CD4-positive, alpha-beta memory T cell (primary cell): ENCODE measurements around the gene CNTN4. TPM values are rescaled to one million over a fixed set of nuclear protein-coding genes. Genes with fewer than 3 reads are reported as not detected.

Experiments used
- CTCF ChIA-PET: fragments of 350-600 bp; sonication (Branson Sonifier 250); formaldehyde crosslinking; loops from one replicate; lab custom pipeline; 2021; ENCODE audit warnings: inconsistent platforms; ENCODE audit not compliant: partially characterized antibody; lab: Charles Lee
- POLR2A ChIA-PET: fragments of 350-600 bp; sonication (Branson Sonifier 250); formaldehyde crosslinking; loops from one replicate; lab custom pipeline; 2021; ENCODE audit not compliant: partially characterized antibody; lab: Charles Lee
- DNase-seq, 5 donors: peaks; one replicate each; pipeline versions ENCODE4 v3.0.0 to v3.0.0-alpha.2; 2020 to 2022; ENCODE audit warnings: mixed read lengths in 1 of 5
- H3K27ac ChIP-seq: one replicate; pipeline ENCODE4 v1.7.0; 2013; ENCODE audit warnings: low read depth, low read length
- H3K27me3 ChIP-seq: 2 replicates; pipeline ENCODE4 v1.7.0; 2013; ENCODE audit warnings: mild to moderate bottlenecking, low read length, moderate library complexity; ENCODE audit not compliant: insufficient read depth
- H3K36me3 ChIP-seq: 2 replicates; pipeline ENCODE4 v1.7.0; 2013; ENCODE audit warnings: mild to moderate bottlenecking, low read length, moderate library complexity; ENCODE audit not compliant: insufficient read depth
- H3K4me1 ChIP-seq: 2 replicates; pipeline ENCODE4 v1.7.0; 2013; ENCODE audit warnings: mild to moderate bottlenecking, low read length, moderate library complexity; ENCODE audit not compliant: insufficient read depth
- H3K4me3 ChIP-seq, 2 donors: one replicate each; pipeline ENCODE4 v1.7.0; 2013; ENCODE audit warnings: low read length in 2 of 2, mild to moderate bottlenecking in 1 of 2
- H3K9me3 ChIP-seq, 2 donors: one replicate each; pipeline ENCODE4 v1.7.0; 2013; ENCODE audit warnings: low read length in 2 of 2, control low read depth in 1 of 2; ENCODE audit not compliant: control insufficient read depth in 1 of 2
- H3K27ac Mint-ChIP-seq, 7 donors: one replicate each; pipeline ENCODE4 v1.8.0; 2020 to 2021; ENCODE audit warnings: mixed read lengths in 7 of 7, mild to moderate bottlenecking in 6 of 7, inconsistent platforms in 3 of 7, moderate library complexity in 3 of 7
- H3K27me3 Mint-ChIP-seq, 2 donors: one replicate each; pipeline ENCODE4 v1.8.0; 2020 to 2021; ENCODE audit warnings: mixed read lengths in 2 of 2
- H3K36me3 Mint-ChIP-seq, 2 donors: one replicate each; pipeline ENCODE4 v1.8.0; 2020 to 2021; ENCODE audit warnings: mixed read lengths in 2 of 2, inconsistent platforms in 1 of 2, mild to moderate bottlenecking in 1 of 2
- H3K4me1 Mint-ChIP-seq, 4 donors: one replicate each; pipeline ENCODE4 v1.8.0; 2020 to 2021; ENCODE audit warnings: mixed read lengths in 4 of 4, mild to moderate bottlenecking in 1 of 4
- H3K4me3 Mint-ChIP-seq, 8 donors: one replicate each; pipeline ENCODE4 v1.8.0; 2020 to 2021; ENCODE audit warnings: mixed read lengths in 8 of 8, mild to moderate bottlenecking in 7 of 8, moderate library complexity in 6 of 8, inconsistent platforms in 3 of 8
- H3K9me3 Mint-ChIP-seq, 8 donors: one replicate each; pipeline ENCODE4 v1.8.0; 2020 to 2021; ENCODE audit warnings: mixed read lengths in 8 of 8, mild to moderate bottlenecking in 5 of 8, inconsistent platforms in 3 of 8, moderate library complexity in 1 of 8
- intact Hi-C: fragments of 100-400 bp; cut with micrococcal nuclease; formaldehyde crosslinking; loops from one replicate; pipeline ENCODE4 v1.15.1; 2023
- polyA plus RNA-seq, 2 donors: library from polyadenylated mRNA; unstranded; fragments of 300-500 nt; fragmentation: Illumina TruSeq; gene quantifications; one replicate each; pipeline ENCODE4 v1.2.3, GENCODE V29; 2021
- total RNA-seq, 2 experiments: library from RNA; stranded (reverse); gene quantifications; one replicate each; pipeline ENCODE4 v1.2.3, GENCODE V29; 2021

Gene CNTN4
- total and polyA plus RNA-seq, 4 experiments from 2014 or later, result not detected

- peaks cover 7 to 10% of the 10 kb centered on the region in 2 donors for H3K27me3 Mint-ChIP-seq
- no peaks in the 10 kb centered on the region for H3K36me3 Mint-ChIP-seq
- no peak for DNase-seq
- POLR2A ChIA-PET, result no interaction called here
- CTCF ChIA-PET, result interaction anchor here (1.4 kb wide), 1 partner anchor 17 kb away, joined by 3 read pairs; no protein-coding TSS in a partner anchor
- no peak overlapping the region for H3K27ac ChIP-seq
- H3K27me3 ChIP-seq, result no peaks in the 10 kb centered on the region
- H3K9me3 Mint-ChIP-seq, result no peaks in the 10 kb centered on the region
- no peaks in the 10 kb centered on the region for H3K4me1 Mint-ChIP-seq
- intact Hi-C loops, result no loop called here
- no peaks in the 10 kb centered on the region for H3K9me3 ChIP-seq
- H3K36me3 ChIP-seq, result no peaks in the 10 kb centered on the region
- no peak overlapping the region for H3K4me3 Mint-ChIP-seq
- no peak overlapping the region for H3K27ac Mint-ChIP-seq
- H3K4me3 ChIP-seq, result no peak overlapping the region
- no peaks in the 10 kb centered on the region for H3K4me1 ChIP-seq
Measured at GRCh38 chr3:2872884-2873283, 774.2 kb downstream of the CNTN4 start.

GRCh38 chr3:2873986-2874385 lies 775.3 kb downstream of the CNTN4 start:
- intact Hi-C loops, result no loop called here
- CTCF ChIA-PET, result interaction anchor here (1.4 kb wide), 1 partner anchor 16 kb away, joined by 3 read pairs; no protein-coding TSS in a partner anchor
- Mint-ChIP-seq H3K36me3 (no peaks in the 10 kb centered on the region), H3K27ac (no peak overlapping the region), H3K4me3 (no peak overlapping the region), H3K9me3 (peaks cover 0 to under 1% (median 0%) of the 10 kb centered on the region in 8 donors), H3K27me3 (peaks cover 4 to 10% of the 10 kb centered on the region in 2 donors), H3K4me1 (no peaks in the 10 kb centered on the region)
- DNase-seq, result no peak
- no peak overlapping the region for H3K27ac ChIP-seq
- no peaks in the 10 kb centered on the region for H3K27me3 ChIP-seq
- no peaks in the 10 kb centered on the region for H3K36me3 ChIP-seq
- H3K9me3 ChIP-seq, result no peaks in the 10 kb centered on the region
- H3K4me3 ChIP-seq, result no peak overlapping the region
- POLR2A ChIA-PET, result no interaction called here
- no peaks in the 10 kb centered on the region for H3K4me1 ChIP-seq

GRCh38 chr3:2875699-2876098 lies 777.0 kb downstream of the CNTN4 start:
- Histone ChIP-seq H3K36me3 (no peaks in the 10 kb centered on the region), H3K9me3 (no peaks in the 10 kb centered on the region), H3K4me3 (no peak overlapping the region), H3K27ac (no peak overlapping the region), H3K27me3 (no peaks in the 10 kb centered on the region), H3K4me1 (no peaks in the 10 kb centered on the region)
- no peaks in the 10 kb centered on the region for H3K36me3 Mint-ChIP-seq
- peaks cover 4 to 9% of the 10 kb centered on the region in 2 donors for H3K27me3 Mint-ChIP-seq
- H3K27ac Mint-ChIP-seq, result no peak overlapping the region
- ChIA-PET POLR2A (no interaction called here), CTCF (no interaction called here)
- H3K4me1 Mint-ChIP-seq, result no peaks in the 10 kb centered on the region
- DNase-seq, result no peak
- peaks cover 0 to 1% (median 0%) of the 10 kb centered on the region in 8 donors for H3K9me3 Mint-ChIP-seq
- no peak overlapping the region for H3K4me3 Mint-ChIP-seq
- intact Hi-C loops, result no loop called here

GRCh38 chr3:2876362-2876761 lies 777.7 kb downstream of the CNTN4 start:
- intact Hi-C loops, result no loop called here
- H3K9me3 Mint-ChIP-seq, result peaks cover 0 to 1% (median 0%) of the 10 kb centered on the region in 8 donors
- H3K27me3 ChIP-seq, result no peaks in the 10 kb centered on the region
- no peak overlapping the region for H3K4me3 ChIP-seq
- H3K4me1 ChIP-seq, result no peaks in the 10 kb centered on the region
- CTCF ChIA-PET, result no interaction called here
- H3K4me3 Mint-ChIP-seq, result no peak overlapping the region
- H3K9me3 ChIP-seq, result no peaks in the 10 kb centered on the region
- H3K36me3 Mint-ChIP-seq, result no peaks in the 10 kb centered on the region
- no peaks in the 10 kb centered on the region for H3K4me1 Mint-ChIP-seq
- H3K27ac Mint-ChIP-seq, result no peak overlapping the region
- H3K27ac ChIP-seq, result no peak overlapping the region
- H3K27me3 Mint-ChIP-seq, result peaks cover 4 to 9% of the 10 kb centered on the region in 2 donors
- H3K36me3 ChIP-seq, result no peaks in the 10 kb centered on the region
- DNase-seq, result no peak
- POLR2A ChIA-PET, result no interaction called here

GRCh38 chr3:2879023-2879422 lies 780.4 kb downstream of the CNTN4 start:
- Mint-ChIP-seq H3K9me3 (peaks cover 0 to 1% (median 0%) of the 10 kb centered on the region in 8 donors), H3K27ac (no peak overlapping the region), H3K4me1 (no peaks in the 10 kb centered on the region), H3K27me3 (peaks cover 0 to 4% of the 10 kb centered on the region in 2 donors), H3K4me3 (no peak overlapping the region), H3K36me3 (no peaks in the 10 kb centered on the region)
- Histone ChIP-seq H3K27ac (no peak overlapping the region), H3K4me3 (no peak overlapping the region), H3K36me3 (no peaks in the 10 kb centered on the region), H3K27me3 (no peaks in the 10 kb centered on the region), H3K4me1 (no peaks in the 10 kb centered on the region), H3K9me3 (no peaks in the 10 kb centered on the region)
- POLR2A ChIA-PET, result no interaction called here
- CTCF ChIA-PET, result no interaction called here
- intact Hi-C loops, result no loop called here
- DNase-seq, result no peak

- DNase-seq, result no peak
- no peaks in the 10 kb centered on the region for H3K36me3 ChIP-seq
- ChIA-PET CTCF (no interaction called here), POLR2A (no interaction called here)
- no peaks in the 10 kb centered on the region for H3K27me3 ChIP-seq
- Mint-ChIP-seq H3K36me3 (no peaks in the 10 kb centered on the region), H3K9me3 (peaks cover 0 to 1% (median 0%) of the 10 kb centered on the region in 8 donors), H3K4me1 (no peaks in the 10 kb centered on the region), H3K4me3 (no peak overlapping the region), H3K27ac (no peak overlapping the region), H3K27me3 (peaks cover 0 to 4% of the 10 kb centered on the region in 2 donors)
- H3K4me1 ChIP-seq, result no peaks in the 10 kb centered on the region
- no peak overlapping the region for H3K4me3 ChIP-seq
- intact Hi-C loops, result no loop called here
- H3K27ac ChIP-seq, result no peak overlapping the region
- no peaks in the 10 kb centered on the region for H3K9me3 ChIP-seq
Measured at GRCh38 chr3:2879587-2879986, 780.9 kb downstream of the CNTN4 start.

- Mint-ChIP-seq H3K4me3 (no peak overlapping the region), H3K27ac (no peak overlapping the region), H3K9me3 (peaks cover 0 to 1% (median 0%) of the 10 kb centered on the region in 8 donors), H3K27me3 (peaks cover 0 to 4% of the 10 kb centered on the region in 2 donors), H3K36me3 (no peaks in the 10 kb centered on the region), H3K4me1 (no peaks in the 10 kb centered on the region)
- Histone ChIP-seq H3K4me3 (no peak overlapping the region), H3K27me3 (no peaks in the 10 kb centered on the region), H3K36me3 (no peaks in the 10 kb centered on the region), H3K4me1 (no peaks in the 10 kb centered on the region), H3K27ac (no peak overlapping the region), H3K9me3 (no peaks in the 10 kb centered on the region)
- DNase-seq, result no peak
- POLR2A ChIA-PET, result no interaction called here
- CTCF ChIA-PET, result no interaction called here
- intact Hi-C loops, result no loop called here
Measured at GRCh38 chr3:2880218-2880756, 781.6 kb downstream of the CNTN4 start.
